ENCODE results near the gene IVL.

DNA sequence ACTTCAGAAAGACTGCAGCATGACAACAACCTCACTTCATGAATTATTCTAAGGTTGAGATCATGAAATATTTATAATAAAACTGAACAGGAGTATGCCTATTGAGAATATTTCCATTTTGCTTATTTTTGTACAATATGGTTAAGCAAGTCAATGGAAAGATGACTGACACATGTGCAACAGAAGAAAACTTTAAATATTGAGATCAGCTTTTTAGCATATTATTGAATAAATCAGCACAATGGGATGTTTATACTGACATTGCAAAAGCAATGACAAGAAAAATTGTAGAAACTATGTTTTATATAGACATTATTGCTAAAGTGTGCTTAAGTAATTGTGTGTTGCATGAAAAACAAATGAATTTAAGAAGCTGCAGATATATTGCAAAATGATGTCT lies 43.9 kb upstream of the IVL start:
- TF ChIP-seq POLR2A (IDR thresholded peaks at IDR 0.05) (no peak), POLR2AphosphoS5 (IDR thresholded peaks at IDR 0.05) (no peak)
- TF ChIP-seq, protein P1, sequence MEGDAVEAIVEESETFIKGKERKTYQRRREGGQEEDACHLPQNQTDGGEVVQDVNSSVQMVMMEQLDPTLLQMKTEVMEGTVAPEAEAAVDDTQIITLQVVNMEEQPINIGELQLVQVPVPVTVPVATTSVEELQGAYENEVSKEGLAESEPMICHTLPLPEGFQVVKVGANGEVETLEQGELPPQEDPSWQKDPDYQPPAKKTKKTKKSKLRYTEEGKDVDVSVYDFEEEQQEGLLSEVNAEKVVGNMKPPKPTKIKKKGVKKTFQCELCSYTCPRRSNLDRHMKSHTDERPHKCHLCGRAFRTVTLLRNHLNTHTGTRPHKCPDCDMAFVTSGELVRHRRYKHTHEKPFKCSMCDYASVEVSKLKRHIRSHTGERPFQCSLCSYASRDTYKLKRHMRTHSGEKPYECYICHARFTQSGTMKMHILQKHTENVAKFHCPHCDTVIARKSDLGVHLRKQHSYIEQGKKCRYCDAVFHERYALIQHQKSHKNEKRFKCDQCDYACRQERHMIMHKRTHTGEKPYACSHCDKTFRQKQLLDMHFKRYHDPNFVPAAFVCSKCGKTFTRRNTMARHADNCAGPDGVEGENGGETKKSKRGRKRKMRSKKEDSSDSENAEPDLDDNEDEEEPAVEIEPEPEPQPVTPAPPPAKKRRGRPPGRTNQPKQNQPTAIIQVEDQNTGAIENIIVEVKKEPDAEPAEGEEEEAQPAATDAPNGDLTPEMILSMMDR (IDR thresholded peaks at IDR 0.05): no peak
